Right lobe of liver (tissue), 6 donors: Measurements from ENCODE around the gene C1orf185. TPM values are rescaled to one million over a fixed set of nuclear protein-coding genes. Genes with fewer than 3 reads are reported as not detected.
"Not testable (repeated sequence)": the region's sequence is repeated elsewhere in the genome, so short reads cannot be mapped to it uniquely, and the experiment has no call there.

ENCODE experiments used
- ATAC-seq, 4 donors: fragments of 200-7000 bp; cut with Tn5 transposase; one replicate each; pipeline ENCODE4 v1.9.1; 2020; ENCODE audit warnings: mild to moderate bottlenecking in 4 of 4, moderate library complexity in 4 of 4
- DNase-seq, 3 donors: peaks; one replicate each; pipeline ENCODE4 v3.0.0-alpha.2; 2020
- H3K27ac ChIP-seq, 3 donors: fragments of 200-600 bp; one replicate each; pipeline ENCODE4 v1.8.0; 2022
- H3K27me3 ChIP-seq, 2 donors: fragments of 200-600 bp; one replicate each; pipeline ENCODE4 v1.8.0; 2022
- H3K36me3 ChIP-seq, 4 donors: fragments of 200-600 bp; sonication (generic) in 1 of 4; one replicate each; pipeline versions ENCODE4 v1.5.1 to v1.8.0; 2017 to 2022; ENCODE audit warnings: control low read depth in 1 of 4
- H3K4me1 ChIP-seq, 4 donors: fragments of 200-600 bp; sonication (generic) in 1 of 4; one replicate each; pipeline versions ENCODE4 v1.5.1 to v1.8.0; 2017 to 2022; ENCODE audit warnings: control low read depth in 1 of 4
- H3K4me3 ChIP-seq, 3 donors: fragments of 200-600 bp; one replicate each; pipeline ENCODE4 v1.8.0; 2022
- H3K9me3 ChIP-seq, 4 donors: fragments of 200-600 bp; sonication (generic) in 1 of 4; one replicate each; pipeline versions ENCODE4 v1.5.1 to v1.8.0; 2017 to 2022; ENCODE audit warnings: control low read depth in 1 of 4
- CTCF ChIP-seq, 4 donors: fragments of 200-600 bp in 3 of 4; fragments of 450-650 bp in 1 of 4; IDR thresholded peaks; one replicate each; pipeline versions ENCODE4 v1.5.1 to v1.8.0; 2016 to 2022; ENCODE audit warnings: antibody characterized with exemption in 4 of 4, mild to moderate bottlenecking in 2 of 4
- POLR2A ChIP-seq: fragments of 450-650 bp; IDR thresholded peaks from one replicate; pipeline ENCODE4 v1.6.1; 2017; ENCODE audit warnings: antibody characterized with exemption, mild to moderate bottlenecking
- WGBS: methylation state at CpG from one replicate; pipeline ENCODE4 v1.1.6; 2018; ENCODE audit warnings: low coverage, low lambda C conversion rate; ENCODE audit not compliant: insufficient coverage; ENCODE audit errors: missing lambda C conversion rate; 5-methylcytosine and 5-hydroxymethylcytosine counted together
- intact Hi-C, 2 donors: fragments of 100-400 bp; cut with DNase I; formaldehyde crosslinking; loops; one replicate each; pipeline versions ENCODE4 v1.11.2 to v1.14.1; 2022
- total RNA-seq, 6 experiments: library from RNA; depleted of rRNA in 2 of 6; stranded (reverse); fragments of >200 nt in 2 of 6; fragmentation: NEBNext Ultra II Directional in 3 of 6; extraction: Animal tissue kit (Norgen Biotek cat#: 25700) in 3 of 6; gene quantifications; one replicate each; pipeline versions ENCODE4 v1.1.0 to v1.2.4, GENCODE V29; 2016 to 2023
- donor health status: DM: no; HTN: yes; CAD: no.
- donor health status: DM: no; HTN: no; CAD: no.
- donor health status: DM: no; HTN: no; CAD: no.
- donor health status: DM: no; HTN: yes; CAD: no.
- donor health status: DM: no; HTN: yes; CAD: no.

C1orf185 gene
- total RNA-seq, 6 experiments from 2014 or later = not detected

GRCh38 chr1:51158263-51158662 is 56.2 kb downstream of the C1orf185 start:
- H3K4me1 ChIP-seq = no peaks in the 10 kb centered on the region
- no peaks in the 10 kb centered on the region for H3K9me3 ChIP-seq
- TF ChIP-seq POLR2A (no peak), CTCF (IDR thresholded peaks at IDR 0.05) (no peak)
- no peak overlapping the region for H3K27ac ChIP-seq
- H3K36me3 ChIP-seq = no peaks in the 10 kb centered on the region
- ATAC-seq (no peak), DNase-seq (no peak)
- no peak overlapping the region for H3K4me3 ChIP-seq
- intact Hi-C loops = no loop called here
- WGBS = 59% methylated on average over 2 of the region's 4 CpGs
- H3K27me3 ChIP-seq = no peaks in the 10 kb centered on the region

- H3K4me3 ChIP-seq, H3K36me3 ChIP-seq, intact Hi-C loops, ATAC-seq, H3K4me1 ChIP-seq, H3K27me3 ChIP-seq, DNase-seq, H3K9me3 ChIP-seq, H3K27ac ChIP-seq: not testable (repeated sequence)
- WGBS = 63% methylated on average over 4 of the region's 5 CpGs
Measured at GRCh38 chr1:51162560-51162959, 60.5 kb downstream of the C1orf185 start.

GRCh38 chr1:51165540-51165939 is 63.5 kb downstream of the C1orf185 start:
- H3K9me3 ChIP-seq = no peaks in the 10 kb centered on the region
- no peak overlapping the region for H3K27ac ChIP-seq
- DNase-seq = no peak
- TF ChIP-seq CTCF (IDR thresholded peaks at IDR 0.05) (no peak), POLR2A (no peak)
- intact Hi-C loops = no loop called here
- H3K27me3 ChIP-seq = no peaks in the 10 kb centered on the region
- no peak overlapping the region for H3K4me3 ChIP-seq
- H3K4me1 ChIP-seq = no peaks in the 10 kb centered on the region
- ATAC-seq = no peak
- H3K36me3 ChIP-seq = no peaks in the 10 kb centered on the region

- TF ChIP-seq POLR2A = no peak
- no peak for TF ChIP-seq CTCF (IDR thresholded peaks at IDR 0.05)
- H3K27me3 ChIP-seq = no peaks in the 10 kb centered on the region
- H3K4me1 ChIP-seq = no peaks in the 10 kb centered on the region
- DNase-seq (no peak), ATAC-seq (no peak)
- H3K4me3 ChIP-seq = no peak overlapping the region
- no peaks in the 10 kb centered on the region for H3K36me3 ChIP-seq
- 58% methylated on average over 1 of the region's 1 CpG for WGBS
- no peaks in the 10 kb centered on the region for H3K9me3 ChIP-seq
- H3K27ac ChIP-seq = no peak overlapping the region
- intact Hi-C loops = no loop called here
Measured at GRCh38 chr1:51168266-51168845, 66.3 kb downstream of the C1orf185 start.

GRCh38 chr1:51168936-51169335 is 66.9 kb downstream of the C1orf185 start:
- intact Hi-C loops = no loop called here
- Histone ChIP-seq H3K27me3 (no peaks in the 10 kb centered on the region), H3K4me3 (no peak overlapping the region), H3K4me1 (no peaks in the 10 kb centered on the region), H3K9me3 (no peaks in the 10 kb centered on the region), H3K27ac (no peak overlapping the region), H3K36me3 (no peaks in the 10 kb centered on the region)
- no peak for DNase-seq
- ATAC-seq = no peak
- TF ChIP-seq CTCF (IDR thresholded peaks at IDR 0.05) (no peak), POLR2A (no peak)
- 94% methylated on average over 4 of the region's 4 CpGs for whole genome bisulfite sequencing
